HepG2 (cell line): ENCODE measurements around the gene TBC1D1. TPM values are rescaled to one million over a fixed set of nuclear protein-coding genes. Genes with fewer than 3 reads are reported as not detected.

Experiments used
- ATAC-seq: fragments of 200-7000 bp; cut with Tn5 transposase; 3 replicates; pipeline ENCODE4 v1.9.1; 2020; ENCODE audit warnings: mild to moderate bottlenecking, moderate library complexity
- BruUV-seq: library from RNA; stranded (reverse); fragments of 400-500 nt; replicated peaks from 2 replicates; lab custom pipeline; 2021; lab: Mats Ljungman, UMichigan
- CTCF ChIA-PET: fragments of 300-600 bp; formaldehyde crosslinking; extraction: SDS; loops from one replicate; lab custom pipeline; 2021; ENCODE audit warnings: low total read pairs, inconsistent platforms, low intra/inter-chr PET ratio; lab: Yijun Ruan, JAX
- POLR2A ChIA-PET: fragments of 350-600 bp; sonication (Branson Sonifier 250); formaldehyde crosslinking; loops from one replicate; lab custom pipeline; 2020; ENCODE audit warnings: antibody characterized with exemption, inconsistent platforms; lab: Yijun Ruan, JAX
- DNase-seq: peaks from one replicate; pipeline ENCODE4 v3.0.0-alpha.2; 2015; ENCODE audit warnings: low spot score
- FAIRE-seq: peaks from 3 replicates; lab custom pipeline; 2011; peaks lifted over from hg19 to GRCh38; lab: Jason Lieb, UNC
- H2AFZ ChIP-seq: one replicate; pipeline ENCODE4 v1.6.1; 2011; ENCODE audit warnings: low read length, inconsistent platforms
- H3K27ac ChIP-seq: fragments of 300-600 bp; 3 replicates; pipeline ENCODE4 v1.8.0; 2011; ENCODE audit warnings: mixed run types, mild to moderate bottlenecking, mixed read lengths, low read length, inconsistent platforms; ENCODE audit not compliant: insufficient read depth; ENCODE audit errors: extremely low read length
- H3K27me3 ChIP-seq, 2 experiments: fragments of 200-600 bp in 1 of 2; 2 replicates in 1 of 2; 3 replicates in 1 of 2; pipeline versions ENCODE4 v1.6.0 to v1.8.0; 2011; ENCODE audit warnings: low read length in 2 of 2, mild to moderate bottlenecking in 2 of 2, moderate library complexity in 2 of 2, inconsistent platforms in 1 of 2; ENCODE audit not compliant: insufficient read depth in 2 of 2, control insufficient read depth in 1 of 2
- H3K36me3 ChIP-seq, 2 experiments: fragments of 200-600 bp in 1 of 2; replicated peaks in 1 of 2; 2 replicates in 1 of 2; 3 replicates in 1 of 2; pipeline versions ENCODE4 v1.5.1 to v1.8.0; 2011; ENCODE audit warnings: low read length in 2 of 2, inconsistent platforms in 1 of 2; ENCODE audit not compliant: insufficient read depth in 2 of 2, control insufficient read depth in 1 of 2
- H3K4me1 ChIP-seq: 2 replicates; pipeline ENCODE4 v1.5.1; 2012; ENCODE audit warnings: low read length, inconsistent platforms; ENCODE audit not compliant: insufficient read depth
- H3K4me2 ChIP-seq: 2 replicates; pipeline ENCODE4 v1.6.0; 2011; ENCODE audit warnings: low read depth, low read length, inconsistent platforms
- H3K4me3 ChIP-seq, 3 experiments: fragments of 200-600 bp in 1 of 3; sonication (generic), shearing (Covaris generic) in 1 of 3; replicated peaks in 1 of 3; 2 replicates each; pipeline ENCODE4 v1.5.1; 2011 to 2016; ENCODE audit warnings: low read length in 3 of 3, inconsistent platforms in 2 of 3, low read depth in 2 of 3, mild to moderate bottlenecking in 2 of 3, control low read depth in 1 of 3, mixed read lengths in 1 of 3; ENCODE audit not compliant: insufficient read depth in 1 of 3
- H3K79me2 ChIP-seq: one replicate; pipeline ENCODE4 v1.6.1; 2011; ENCODE audit warnings: low read length, inconsistent platforms; ENCODE audit not compliant: insufficient read depth
- H3K9ac ChIP-seq: 2 replicates; pipeline ENCODE4 v1.6.0; 2011; ENCODE audit warnings: mild to moderate bottlenecking, low read depth, low read length, inconsistent platforms; ENCODE audit not compliant: insufficient read depth
- H3K9me3 ChIP-seq: 2 replicates; pipeline ENCODE4 v1.5.1; 2012; ENCODE audit warnings: mild to moderate bottlenecking, low read length
- H4K20me1 ChIP-seq: 2 replicates; pipeline ENCODE4 v1.6.0; 2011; ENCODE audit warnings: inconsistent platforms, mild to moderate bottlenecking, low read length, moderate library complexity; ENCODE audit not compliant: insufficient read depth
- ELK4 ChIP-seq: sonication (generic); formaldehyde crosslinking; IDR thresholded peaks from 2 replicates; pipeline ENCODE4 v1.9.0; 2021; ENCODE audit warnings: missing genetic modification reagents, borderline replicate concordance
- GLI4 ChIP-seq: sonication (generic); formaldehyde crosslinking; IDR thresholded peaks from 2 replicates; pipeline ENCODE4 v1.5.1; 2020; ENCODE audit warnings: missing genetic modification reagents, mild to moderate bottlenecking, moderate library complexity, borderline replicate concordance
- IKZF1 ChIP-seq: fragments of 450-650 bp; IDR thresholded peaks from 2 replicates; pipeline ENCODE4 v1.7.1; 2016
- KDM2A ChIP-seq: sonication (generic); formaldehyde crosslinking; IDR thresholded peaks from 2 replicates; pipeline ENCODE4 v1.4.0; 2020; ENCODE audit warnings: low read depth, missing genetic modification reagents, borderline replicate concordance
- MXD4 ChIP-seq: IDR thresholded peaks from 2 replicates; pipeline ENCODE4 v1.6.1; 2016; ENCODE audit warnings: mild to moderate bottlenecking, missing biosample characterization, missing genetic modification reagents
- PAF1 ChIP-seq: IDR thresholded peaks from 2 replicates; pipeline ENCODE4 v1.6.1; 2016; ENCODE audit warnings: missing genetic modification reagents, missing compliant biosample characterization
- PITX1 ChIP-seq: sonication (generic); formaldehyde crosslinking; IDR thresholded peaks from 2 replicates; pipeline ENCODE4 v1.5.1; 2020; ENCODE audit warnings: mild to moderate bottlenecking, missing genetic modification reagents
- PLRG1 ChIP-seq: fragments of 450-650 bp; conservative IDR thresholded peaks from 2 replicates; pipeline ENCODE4 v1.6.1; 2016
- SRY ChIP-seq: sonication (generic); formaldehyde crosslinking; IDR thresholded peaks from 2 replicates; pipeline ENCODE4 v1.8.0; 2022; ENCODE audit warnings: mild to moderate bottlenecking, missing genetic modification reagents
- TBP ChIP-seq: sonication (generic); formaldehyde crosslinking; IDR thresholded peaks from 2 replicates; pipeline ENCODE4 v1.5.0; 2020; ENCODE audit warnings: missing genetic modification reagents
- TOE1 ChIP-seq: sonication (generic); formaldehyde crosslinking; IDR thresholded peaks from 2 replicates; pipeline ENCODE4 v1.4.0; 2020; ENCODE audit warnings: mild to moderate bottlenecking, missing genetic modification reagents
- ZFP37 ChIP-seq: sonication (generic); formaldehyde crosslinking; IDR thresholded peaks from 2 replicates; pipeline ENCODE4 v1.4.0; 2020; ENCODE audit warnings: missing genetic modification reagents, borderline replicate concordance
- ZKSCAN1 ChIP-seq: fragments of 150-350 bp; IDR thresholded peaks from 2 replicates; pipeline ENCODE4 v1.6.1; 2014; ENCODE audit warnings: low read length
- ZNF790 ChIP-seq: sonication (generic); formaldehyde crosslinking; IDR thresholded peaks from 2 replicates; pipeline ENCODE4 v1.8.0; 2022; ENCODE audit warnings: missing genetic modification reagents, mild to moderate bottlenecking, borderline replicate concordance
- WGBS: methylation state at CpG from one replicate; pipeline ENCODE4 v1.1.6; 2017; ENCODE audit warnings: low lambda C conversion rate; 5-methylcytosine and 5-hydroxymethylcytosine counted together
- in situ Hi-C: cut with HindIII; loops from 2 replicates; pipeline ENCODE4 v1.10.0; 2017; ENCODE audit warnings: low pct_unique_long_range_greater_than_20kb; ENCODE audit not compliant: extremely low pct_ligation_motif_present
- intact Hi-C: fragments of 100-400 bp; cut with micrococcal nuclease; formaldehyde crosslinking; loops from one replicate; pipeline ENCODE4 v1.10.0; 2022; ENCODE audit not compliant: unreplicated experiment
- polyA plus RNA-seq, 8 experiments: library from polyadenylated mRNA; depleted of rRNA in 3 of 8; stranded (reverse) in 7 of 8; unstranded in 1 of 8; fragments of >200 nt; fragmentation: Illumina TruSeq in 4 of 8; extraction: Trizol in 4 of 8; gene quantifications; 2 replicates each; pipeline versions ENCODE4 v1.2.1 to v1.2.3, GENCODE V29; 2011 to 2016; ENCODE audit warnings: low read depth in 4 of 8, missing spikeins in 1 of 8, mixed read lengths in 1 of 8; ENCODE audit not compliant: insufficient read depth in 1 of 8
- total RNA-seq, 5 experiments: library from RNA; depleted of rRNA; stranded (reverse); fragments of >200 nt; fragmentation: Illumina TruSeq; extraction: Trizol; gene quantifications; 2 replicates each; pipeline ENCODE4 v1.2.3, GENCODE V29; 2016; ENCODE audit warnings: low read depth in 1 of 5
- TF ChIP-seq, protein P1 (sequence below): IDR thresholded peaks from 2 replicates; pipeline ENCODE4 v1.6.1; 2012; ENCODE audit warnings: low read depth, low read length, improper control_type of control experiment
- TF ChIP-seq, protein P2 (sequence below), 2 experiments: sonication (generic) in 1 of 2; formaldehyde crosslinking in 1 of 2; IDR thresholded peaks; 2 replicates each; pipeline versions ENCODE4 v1.4.0 to v1.6.1; 2016 to 2020; ENCODE audit warnings: borderline replicate concordance in 1 of 2, low read depth in 1 of 2, mild to moderate bottlenecking in 1 of 2, missing genetic modification reagents in 1 of 2

TBC1D1 gene
- total and polyA plus RNA-seq, 2 of the 13 experiments (the other 11 are each of a cell fraction or from before 2014, with no cell fraction given), result 37.3 to 62.8 TPM

DNA sequence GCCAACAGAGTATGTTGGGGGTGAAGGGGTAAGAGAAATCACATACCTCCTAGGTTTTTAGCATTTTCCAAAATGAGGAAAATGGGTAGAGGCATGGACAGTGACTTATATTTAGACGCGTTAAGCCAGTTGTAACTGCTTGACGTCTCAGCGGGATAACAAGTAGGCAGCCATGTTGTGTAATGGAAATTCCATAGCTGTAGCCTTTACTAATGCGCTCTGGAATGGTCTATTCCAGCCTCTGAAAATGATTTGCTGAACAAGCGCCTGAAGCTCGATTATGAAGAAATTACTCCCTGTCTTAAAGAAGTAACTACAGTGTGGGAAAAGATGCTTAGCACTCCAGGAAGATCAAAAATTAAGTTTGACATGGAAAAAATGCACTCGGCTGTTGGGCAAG is 204.8 kb downstream of the TBC1D1 start:
- H3K27ac ChIP-seq, result no peak overlapping the region
- WGBS, result 98% methylated on average over 8 of the region's 8 CpGs
- no peak overlapping the region for H3K4me2 ChIP-seq
- in situ Hi-C loops (no loop called here), intact Hi-C loops (no loop called here)
- no peaks in the 10 kb centered on the region for H3K27me3 ChIP-seq
- FAIRE-seq (no peak), ATAC-seq (no peak), DNase-seq (no peak)
- peaks cover 1 to 20% of the 10 kb centered on the region in 2 experiments; a peak in 3 of 5 replicates for H3K36me3 ChIP-seq
- ChIA-PET CTCF (no interaction called here), POLR2A (no interaction called here)
- no peak overlapping the region for H3K4me3 ChIP-seq
- no TSS peak for BruUV-seq
- H3K9ac ChIP-seq, result no peak overlapping the region
- H2AFZ ChIP-seq, result no peak overlapping the region
- no peaks in the 10 kb centered on the region for H4K20me1 ChIP-seq
- H3K9me3 ChIP-seq, result no peaks in the 10 kb centered on the region
- H3K79me2 ChIP-seq, result no peaks in the 10 kb centered on the region
- peaks cover 2% of the 10 kb centered on the region for H3K4me1 ChIP-seq
- TF ChIP-seq PAF1 (CRISPR knock-in tag) (no peak), TBP (no peak), SRY (CRISPR knock-in tag) (no peak), ZNF790 (no peak), GLI4 (CRISPR knock-in tag) (no peak), ZKSCAN1 (no peak), PITX1 (no peak), PLRG1 (no peak), TOE1 (CRISPR knock-in tag) (no peak), ZFP37 (CRISPR knock-in tag) (no peak), KDM2A (CRISPR knock-in tag) (no peak), IKZF1 (no peak), ELK4 (no peak), MXD4 (CRISPR knock-in tag) (no peak)
- TF ChIP-seq, protein P1, sequence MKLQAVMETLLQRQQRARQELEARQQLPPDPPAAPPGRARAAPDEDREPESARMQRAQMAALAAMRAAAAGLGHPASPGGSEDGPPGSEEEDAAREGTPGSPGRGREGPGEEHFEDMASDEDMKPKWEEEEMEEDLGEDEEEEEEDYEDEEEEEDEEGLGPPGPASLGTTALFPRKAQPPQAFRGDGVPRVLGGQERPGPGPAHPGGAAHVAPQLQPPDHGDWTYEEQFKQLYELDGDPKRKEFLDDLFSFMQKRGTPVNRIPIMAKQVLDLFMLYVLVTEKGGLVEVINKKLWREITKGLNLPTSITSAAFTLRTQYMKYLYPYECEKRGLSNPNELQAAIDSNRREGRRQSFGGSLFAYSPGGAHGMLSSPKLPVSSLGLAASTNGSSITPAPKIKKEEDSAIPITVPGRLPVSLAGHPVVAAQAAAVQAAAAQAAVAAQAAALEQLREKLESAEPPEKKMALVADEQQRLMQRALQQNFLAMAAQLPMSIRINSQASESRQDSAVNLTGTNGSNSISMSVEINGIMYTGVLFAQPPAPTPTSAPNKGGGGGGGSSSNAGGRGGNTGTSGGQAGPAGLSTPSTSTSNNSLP, result no peak
- TF ChIP-seq, protein P2, sequence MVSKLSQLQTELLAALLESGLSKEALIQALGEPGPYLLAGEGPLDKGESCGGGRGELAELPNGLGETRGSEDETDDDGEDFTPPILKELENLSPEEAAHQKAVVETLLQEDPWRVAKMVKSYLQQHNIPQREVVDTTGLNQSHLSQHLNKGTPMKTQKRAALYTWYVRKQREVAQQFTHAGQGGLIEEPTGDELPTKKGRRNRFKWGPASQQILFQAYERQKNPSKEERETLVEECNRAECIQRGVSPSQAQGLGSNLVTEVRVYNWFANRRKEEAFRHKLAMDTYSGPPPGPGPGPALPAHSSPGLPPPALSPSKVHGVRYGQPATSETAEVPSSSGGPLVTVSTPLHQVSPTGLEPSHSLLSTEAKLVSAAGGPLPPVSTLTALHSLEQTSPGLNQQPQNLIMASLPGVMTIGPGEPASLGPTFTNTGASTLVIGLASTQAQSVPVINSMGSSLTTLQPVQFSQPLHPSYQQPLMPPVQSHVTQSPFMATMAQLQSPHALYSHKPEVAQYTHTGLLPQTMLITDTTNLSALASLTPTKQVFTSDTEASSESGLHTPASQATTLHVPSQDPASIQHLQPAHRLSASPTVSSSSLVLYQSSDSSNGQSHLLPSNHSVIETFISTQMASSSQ (IDR thresholded peaks at IDR 0.05; ENCODE audit: low read depth), result no peak
- TF ChIP-seq, protein P2 (CRISPR knock-in tag; IDR thresholded peaks at IDR 0.05; ENCODE audit: borderline replicate concordance), result no peak
